ENCODE results near the gene CYP8B1.
A peak's percentile ranks its signal among the peaks of the same experiment; 100 is the strongest.
"Not testable (repeated sequence)": the region's sequence is repeated elsewhere in the genome, so short reads cannot be mapped to it uniquely, and the experiment has no call there.

The CYP8B1 gene

DNA sequence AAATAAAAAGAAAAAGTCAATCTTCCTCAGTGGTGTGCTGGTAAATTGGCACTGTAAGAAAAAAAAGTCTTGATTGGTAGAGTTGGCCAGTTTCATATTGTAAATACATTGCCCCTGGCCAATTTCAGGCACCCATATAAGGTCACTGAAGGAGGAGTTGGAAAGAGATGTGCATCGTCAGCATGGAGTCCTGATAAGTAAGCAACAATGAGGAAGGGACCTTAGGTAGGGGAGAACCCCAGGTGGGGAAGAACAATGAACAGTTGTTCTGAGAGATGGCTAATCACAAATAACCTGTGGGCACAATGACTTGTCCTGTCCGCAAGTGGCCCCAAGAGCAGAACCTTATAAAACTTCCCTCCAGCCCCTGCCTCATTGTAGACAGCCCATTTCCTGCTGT lies 8.6 kb upstream of the CYP8B1 start:
- DNase-seq (ENCODE audit: low read depth) = no peak

GRCh38 chr3:42883251-42883930 lies 7.7 kb upstream of the CYP8B1 start:
- DNase-seq (ENCODE audit: low read depth) = not testable (repeated sequence)

DNA sequence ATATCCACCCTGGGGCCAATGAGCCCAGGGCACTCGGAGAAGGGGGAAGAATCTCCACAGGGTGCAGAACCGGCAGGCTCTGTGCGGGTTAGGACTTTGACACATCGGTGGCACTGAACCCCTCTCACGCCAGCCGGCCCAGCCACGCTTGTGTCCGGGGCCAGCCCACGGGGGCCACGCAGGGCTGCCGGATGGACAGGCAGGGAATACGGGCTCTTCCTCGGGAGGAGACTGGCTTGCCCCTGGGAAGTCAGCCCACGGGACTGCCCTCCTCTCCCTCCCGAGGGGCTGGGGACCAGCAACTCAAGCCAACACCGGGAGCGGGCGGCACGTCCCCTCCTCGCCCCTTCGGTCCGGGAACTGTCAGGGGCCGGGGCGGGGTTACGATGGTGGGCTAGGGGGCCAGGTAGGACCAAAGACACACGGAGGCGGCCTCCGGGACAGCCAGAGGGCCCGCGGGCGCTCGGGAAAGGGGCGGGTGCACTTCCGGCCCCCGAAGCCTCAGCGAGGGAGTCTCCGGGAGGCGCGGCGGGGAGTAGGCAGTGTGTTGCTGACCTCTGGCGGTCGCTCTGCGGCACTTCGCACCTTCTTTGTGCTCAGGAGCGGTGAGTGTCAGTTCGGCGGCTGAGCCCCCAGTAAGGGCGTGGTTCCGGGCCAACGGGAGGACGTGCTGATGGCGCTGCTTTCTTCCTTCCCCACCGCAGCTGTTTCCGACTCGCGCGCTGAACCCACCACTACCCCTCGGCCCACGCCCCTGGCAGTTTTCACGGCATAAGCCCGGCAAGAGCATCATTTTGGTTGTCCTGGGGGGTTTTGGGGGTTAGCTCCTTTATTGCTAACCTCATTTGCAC lies 5.1 kb upstream of the CYP8B1 start:
- DNase-seq (ENCODE audit: low read depth) = peak; percentile 64

GRCh38 chr3:42880183-42880582 lies 4.5 kb upstream of the CYP8B1 start:
- no peak for DNase-seq (ENCODE audit: low read depth)

GRCh38 chr3:42877881-42878280 lies 2.2 kb upstream of the CYP8B1 start:
- DNase-seq (ENCODE audit: low read depth) = no peak

DNA sequence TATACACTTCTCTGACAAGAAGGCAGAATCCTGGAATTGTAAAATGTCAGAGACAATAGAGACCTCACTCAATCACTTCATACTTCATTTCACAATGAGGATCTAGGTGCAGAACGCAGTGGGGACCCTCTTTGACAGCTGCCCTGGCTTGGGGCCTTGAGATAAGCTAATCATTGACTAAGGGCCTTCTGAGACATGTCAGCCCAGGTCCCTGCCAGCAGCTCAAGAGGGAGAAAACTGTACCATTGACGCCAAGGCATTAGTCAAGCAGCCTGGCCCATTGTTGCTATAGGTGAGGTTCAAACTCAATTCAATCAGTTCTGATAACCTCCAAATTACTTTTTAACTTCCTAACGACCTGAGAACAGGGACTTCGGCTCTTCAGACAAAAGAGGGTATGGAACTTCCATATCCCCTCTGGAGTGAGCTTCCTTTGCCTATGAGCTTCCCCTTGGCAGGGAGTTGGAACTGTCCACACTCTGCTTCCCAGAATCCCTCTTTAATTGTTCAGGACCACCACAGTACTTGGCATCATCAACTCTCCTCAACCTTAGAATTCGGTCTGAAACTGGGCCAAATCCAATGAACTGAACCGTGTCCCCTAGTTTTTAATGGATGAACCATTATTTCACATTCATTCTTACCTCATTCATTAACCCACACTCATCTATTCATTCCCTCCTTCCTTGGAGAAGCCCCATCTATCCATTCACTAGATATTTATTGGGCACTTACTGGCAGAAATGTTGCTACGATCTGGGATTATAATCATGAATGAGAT lies 1.5 kb upstream of the CYP8B1 start:
- no peak for DNase-seq (ENCODE audit: low read depth)

- no peak for DNase-seq (ENCODE audit: low read depth)
Observed at GRCh38 chr3:42876401-42876800, 722 bp upstream of the CYP8B1 start.

DNA sequence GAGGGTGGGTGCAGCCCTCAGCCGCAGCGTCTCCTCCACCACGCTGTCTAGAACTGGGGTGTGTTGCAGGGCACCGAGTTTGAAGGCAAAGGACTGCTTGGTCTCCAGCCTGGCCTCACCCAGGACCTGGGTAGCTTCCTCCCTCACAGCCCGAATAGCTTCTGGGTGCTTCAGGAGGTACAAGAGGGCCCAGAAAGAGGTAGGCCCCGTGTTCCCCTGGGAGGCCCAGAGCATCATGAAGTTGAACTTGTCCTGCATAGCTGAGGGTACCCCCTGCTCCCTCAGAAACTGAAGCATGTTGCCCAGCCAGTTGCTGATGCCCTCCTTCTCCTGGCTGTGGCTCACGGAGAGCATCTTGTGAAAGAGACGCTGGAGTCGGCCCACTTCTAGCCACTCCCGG lies 930 bp downstream of the CYP8B1 start:
- no peak for DNase-seq (ENCODE audit: low read depth)

DNA sequence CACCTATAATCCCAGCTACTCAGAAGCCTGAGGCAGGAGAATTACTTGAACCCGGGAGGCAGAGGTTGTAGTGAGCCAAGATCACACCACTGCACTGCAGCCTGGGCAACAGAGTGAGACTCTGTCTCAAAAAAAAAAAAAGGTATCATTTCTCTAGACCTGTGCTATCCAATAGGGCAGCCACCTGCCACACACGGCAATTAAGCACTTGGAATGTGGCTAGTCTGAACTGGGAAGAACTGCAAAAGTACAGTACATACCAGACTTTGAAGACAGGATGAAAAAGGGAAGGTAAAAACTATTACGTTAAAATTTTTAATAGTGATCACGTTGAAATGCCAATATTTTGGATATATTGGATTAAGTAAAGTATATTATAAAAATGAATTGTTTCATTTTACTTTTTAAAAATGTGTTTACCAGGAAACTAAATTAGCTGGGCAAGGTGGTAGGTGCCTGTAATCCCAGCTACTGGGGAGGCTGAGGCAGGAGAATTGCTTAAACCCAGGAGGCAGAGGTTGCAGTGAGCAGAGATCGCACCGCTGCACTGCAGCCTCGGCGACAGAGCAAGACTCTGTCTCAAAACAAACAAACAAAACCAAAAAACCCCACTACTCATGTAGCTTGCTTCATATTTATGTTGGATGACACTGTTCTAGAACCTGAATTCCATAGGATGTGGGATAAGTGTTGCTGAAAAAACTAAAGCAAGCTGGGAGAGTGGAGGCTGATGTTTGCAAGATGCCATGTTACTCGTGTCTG lies 2.3 kb downstream of the CYP8B1 start:
- no peak for DNase-seq (ENCODE audit: low read depth)

DNA sequence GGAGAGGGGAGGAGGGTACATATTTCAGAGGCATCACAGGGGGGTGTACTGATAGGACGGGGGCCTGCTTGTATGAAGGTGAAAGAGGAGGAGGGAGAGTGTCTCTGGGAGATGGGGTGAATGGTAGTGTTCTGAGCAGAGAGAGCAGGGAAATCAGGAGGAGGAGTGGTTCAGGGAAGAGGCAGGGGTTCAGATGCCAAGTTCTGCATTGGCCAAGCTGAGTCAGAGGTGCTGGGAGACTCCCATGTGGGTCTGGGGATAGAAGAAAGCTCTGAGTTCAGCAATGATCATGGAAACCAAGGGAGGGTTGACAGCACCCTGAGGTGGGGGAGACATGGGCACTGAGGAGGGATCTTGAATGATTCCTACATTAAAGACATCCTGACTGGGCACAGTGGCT lies 3.0 kb downstream of the CYP8B1 start:
- DNase-seq (ENCODE audit: low read depth) = no peak

- no peak for DNase-seq (ENCODE audit: low read depth)
Observed at GRCh38 chr3:42871592-42872196, 4.0 kb downstream of the CYP8B1 start.

- no peak for DNase-seq (ENCODE audit: low read depth)
Observed at GRCh38 chr3:42868841-42869240, 6.8 kb downstream of the CYP8B1 start.

DNA sequence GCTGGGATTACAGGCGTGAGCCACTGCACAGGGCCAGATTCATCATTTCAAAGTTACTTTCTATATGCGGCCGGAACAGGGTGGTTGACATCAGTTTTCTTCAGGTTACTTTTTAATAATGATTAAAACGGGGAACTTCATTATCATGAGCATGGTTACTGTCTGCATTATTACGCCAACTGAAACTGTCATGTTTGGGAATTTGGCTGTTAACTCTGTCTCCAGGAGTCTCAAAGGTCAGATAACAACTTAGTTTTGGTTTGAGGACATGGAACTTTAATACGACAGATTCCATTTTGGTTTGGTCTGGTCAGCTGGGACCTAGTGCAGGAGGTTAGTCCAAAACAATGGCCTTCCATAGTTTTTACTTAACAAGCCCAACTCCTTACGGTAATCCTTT lies 8.5 kb downstream of the CYP8B1 start:
- no peak for DNase-seq (ENCODE audit: low read depth)

GRCh38 chr3:42865256-42865655 lies 10.4 kb downstream of the CYP8B1 start:
- no peak for DNase-seq (ENCODE audit: low read depth)

DNA sequence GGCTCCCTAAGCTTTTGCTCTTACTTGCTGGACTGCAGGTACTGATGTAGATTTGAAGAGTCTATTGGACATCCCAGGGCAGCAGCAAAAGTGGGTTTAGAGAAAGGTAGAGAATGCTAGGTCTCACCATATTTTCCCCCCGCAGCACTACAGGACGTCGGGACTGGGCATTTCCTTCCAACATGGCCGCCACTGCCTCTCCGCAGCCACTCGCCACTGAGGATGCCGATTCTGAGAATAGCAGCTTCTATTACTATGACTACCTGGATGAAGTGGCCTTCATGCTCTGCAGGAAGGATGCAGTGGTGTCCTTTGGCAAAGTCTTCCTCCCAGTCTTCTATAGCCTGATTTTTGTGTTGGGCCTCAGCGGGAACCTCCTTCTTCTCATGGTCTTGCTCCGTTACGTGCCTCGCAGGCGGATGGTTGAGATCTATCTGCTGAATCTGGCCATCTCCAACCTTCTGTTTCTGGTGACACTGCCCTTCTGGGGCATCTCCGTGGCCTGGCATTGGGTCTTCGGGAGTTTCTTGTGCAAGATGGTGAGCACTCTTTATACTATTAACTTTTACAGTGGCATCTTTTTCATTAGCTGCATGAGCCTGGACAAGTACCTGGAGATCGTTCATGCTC lies 11.2 kb downstream of the CYP8B1 start:
- DNase-seq (ENCODE audit: low read depth) = no peak

DNA sequence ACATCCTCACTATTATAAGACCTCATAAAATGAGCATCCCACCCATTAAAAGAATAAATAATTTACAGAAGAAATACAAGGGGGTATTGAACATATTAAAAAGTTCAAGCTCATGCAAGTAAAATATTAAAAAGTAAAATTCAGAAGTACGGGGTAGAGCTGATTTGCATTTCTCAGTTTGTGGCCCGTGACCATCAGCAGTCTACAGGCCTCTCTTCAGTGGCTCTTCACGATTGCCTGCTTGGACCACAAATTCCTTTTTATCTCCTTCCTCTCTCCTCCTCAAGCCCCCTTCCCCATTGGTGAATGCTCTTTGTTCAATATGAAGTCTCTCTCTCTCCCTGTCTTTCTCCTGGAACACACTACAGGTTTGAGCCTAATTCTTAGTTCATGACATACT lies 19.1 kb downstream of the CYP8B1 start:
- no peak for DNase-seq (ENCODE audit: low read depth)

- no peak for DNase-seq (ENCODE audit: low read depth)
Observed at GRCh38 chr3:42855547-42856380, 19.9 kb downstream of the CYP8B1 start.

- DNase-seq (ENCODE audit: low read depth) = no peak
Observed at GRCh38 chr3:42855219-42855546, 20.5 kb downstream of the CYP8B1 start.

DNA sequence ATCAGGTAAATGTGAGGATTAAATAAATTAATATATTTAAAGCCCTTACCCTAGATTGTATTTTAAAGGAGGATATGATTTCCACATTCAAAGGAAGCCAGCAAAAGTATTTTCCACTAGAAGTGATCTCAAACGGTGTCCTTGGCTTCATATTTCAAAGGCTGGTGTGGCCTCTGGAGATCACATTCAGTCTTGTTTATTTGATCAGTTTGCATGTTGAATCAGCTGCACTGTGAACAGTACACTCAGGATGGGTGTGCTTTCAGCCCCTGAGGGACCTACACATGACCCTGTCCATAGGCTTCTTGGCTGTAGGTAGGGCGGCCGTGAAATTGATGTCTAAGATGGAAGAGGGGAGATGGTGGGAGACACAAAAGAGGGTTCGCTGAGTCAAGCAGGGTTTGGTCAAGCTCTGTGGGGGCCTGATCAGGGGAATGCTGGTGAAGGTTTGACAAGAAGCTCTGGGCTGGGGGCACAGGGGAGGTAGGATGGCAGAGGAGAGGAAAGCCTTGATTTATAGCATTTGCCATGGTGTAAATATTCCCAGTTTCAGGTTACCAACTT lies 21.9 kb downstream of the CYP8B1 start:
- DNase-seq (ENCODE audit: low read depth) = no peak

- no peak for DNase-seq (ENCODE audit: low read depth)
Observed at GRCh38 chr3:42853056-42853455, 22.6 kb downstream of the CYP8B1 start.

All from stimulated activated CD8-positive, alpha-beta memory T cell treated with anti-CD3 and anti-CD28 coated beads, Interleukin-15, amount 100 ng/mL, for 24 hours (primary cell).